Smooth muscle cell of trachea (primary cell): ENCODE measurements around the gene BRD3OS. TPM values are rescaled to one million over a fixed set of nuclear protein-coding genes. Genes with fewer than 3 reads are reported as not detected.

Experiments used
- total RNA-seq: library from RNA; depleted of rRNA; stranded (reverse); fragments of >200 nt; gene quantifications from 2 replicates; pipeline ENCODE4 v1.2.1, GENCODE V29; 2014

BRD3OS gene, protein sequence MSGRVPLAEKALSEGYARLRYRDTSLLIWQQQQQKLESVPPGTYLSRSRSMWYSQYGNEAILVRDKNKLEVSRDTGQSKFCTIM
- total RNA-seq = 21.8 and 41.8 TPM in 2 replicates

DNA sequence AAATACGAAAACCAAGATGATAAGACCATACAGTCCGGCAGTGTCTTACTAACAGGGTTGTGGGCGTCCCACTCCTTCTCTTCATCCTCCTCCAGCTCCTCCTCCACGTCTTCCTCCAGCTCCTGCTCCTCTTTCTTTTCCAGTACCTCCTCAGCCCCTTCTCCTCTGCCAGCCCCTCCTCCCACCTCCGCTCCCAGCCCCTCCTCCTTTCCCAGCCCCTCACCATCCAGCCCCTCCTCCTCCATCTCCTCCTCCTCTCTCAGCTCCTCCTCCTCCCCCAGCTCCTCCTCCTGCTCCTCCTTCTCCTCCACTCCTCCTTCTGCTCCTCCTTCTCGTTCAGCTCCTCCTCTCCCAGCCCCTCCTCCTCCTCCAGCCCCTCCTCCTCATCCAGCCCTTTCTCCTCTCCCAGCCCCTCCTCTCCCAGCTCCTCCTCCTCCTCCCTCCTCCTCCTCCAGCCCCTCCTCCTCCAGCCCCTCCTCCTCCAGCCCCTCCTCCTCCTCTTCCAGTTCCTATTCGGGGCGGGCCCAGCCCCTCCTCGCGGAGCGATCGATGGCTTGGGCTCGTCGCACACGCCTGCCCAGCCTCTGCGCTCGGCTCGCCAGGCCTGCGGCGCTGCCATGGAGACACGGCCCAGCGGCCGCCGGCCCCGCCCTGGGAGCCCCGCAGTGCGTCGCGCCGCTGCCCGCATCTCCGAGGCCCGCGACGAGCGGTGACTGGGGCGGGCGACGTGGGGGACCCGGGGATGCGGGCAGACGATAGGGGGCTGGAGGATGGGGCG, at the start of gene BRD3OS:
Gene BRD3OS (plus strand): TSS at position 654 of the 778 bp plus-strand sequence. CDS start 1,267 bp downstream, outside the sequence.

DNA sequence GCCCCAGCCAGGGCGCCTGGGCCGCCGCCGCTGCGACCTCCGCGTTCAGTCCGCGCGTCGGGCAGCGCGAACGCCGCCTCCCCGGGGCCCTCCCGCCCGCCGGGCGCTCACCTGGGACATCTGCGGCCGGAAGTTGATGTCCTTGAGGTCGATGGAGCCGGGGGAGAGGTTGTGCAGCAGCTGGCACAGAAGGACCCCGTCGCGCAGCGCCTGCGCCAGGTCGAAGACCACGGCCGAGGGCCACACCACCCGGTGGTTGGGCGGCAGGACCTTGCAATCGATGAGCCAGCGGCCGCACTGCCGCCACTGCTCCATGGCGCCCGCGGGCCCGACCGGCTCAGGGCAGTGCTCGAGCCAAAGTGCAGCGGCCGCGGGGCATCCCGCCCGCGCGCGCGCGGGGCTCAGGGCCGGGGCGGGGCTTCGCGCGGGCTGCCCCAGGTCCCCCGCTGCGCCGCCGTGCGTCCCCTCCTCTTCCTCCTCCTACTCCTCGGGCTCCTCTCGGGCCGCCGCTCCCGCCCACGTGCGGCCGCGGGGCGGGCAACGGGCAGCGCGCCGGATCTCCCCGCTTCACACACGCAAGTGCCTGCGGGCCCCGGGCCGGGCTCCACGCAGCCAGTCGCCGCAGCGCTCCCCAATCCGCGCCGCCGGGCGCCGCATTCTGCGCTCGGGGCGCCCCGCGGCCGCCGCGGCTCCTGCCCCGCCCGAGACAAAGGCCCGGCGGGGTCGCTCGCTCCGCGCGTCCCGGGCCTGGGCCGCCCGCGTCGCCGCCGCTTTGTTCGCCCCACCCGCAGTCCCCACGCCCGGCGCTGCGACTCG, 33.1 kb upstream of the BRD3OS start, which contains the start of gene VAV2:
Gene VAV2 (minus strand): TSS at position 361 of the 816 bp plus-strand sequence. CDS start 46 bp downstream, at position 315.

DNA sequence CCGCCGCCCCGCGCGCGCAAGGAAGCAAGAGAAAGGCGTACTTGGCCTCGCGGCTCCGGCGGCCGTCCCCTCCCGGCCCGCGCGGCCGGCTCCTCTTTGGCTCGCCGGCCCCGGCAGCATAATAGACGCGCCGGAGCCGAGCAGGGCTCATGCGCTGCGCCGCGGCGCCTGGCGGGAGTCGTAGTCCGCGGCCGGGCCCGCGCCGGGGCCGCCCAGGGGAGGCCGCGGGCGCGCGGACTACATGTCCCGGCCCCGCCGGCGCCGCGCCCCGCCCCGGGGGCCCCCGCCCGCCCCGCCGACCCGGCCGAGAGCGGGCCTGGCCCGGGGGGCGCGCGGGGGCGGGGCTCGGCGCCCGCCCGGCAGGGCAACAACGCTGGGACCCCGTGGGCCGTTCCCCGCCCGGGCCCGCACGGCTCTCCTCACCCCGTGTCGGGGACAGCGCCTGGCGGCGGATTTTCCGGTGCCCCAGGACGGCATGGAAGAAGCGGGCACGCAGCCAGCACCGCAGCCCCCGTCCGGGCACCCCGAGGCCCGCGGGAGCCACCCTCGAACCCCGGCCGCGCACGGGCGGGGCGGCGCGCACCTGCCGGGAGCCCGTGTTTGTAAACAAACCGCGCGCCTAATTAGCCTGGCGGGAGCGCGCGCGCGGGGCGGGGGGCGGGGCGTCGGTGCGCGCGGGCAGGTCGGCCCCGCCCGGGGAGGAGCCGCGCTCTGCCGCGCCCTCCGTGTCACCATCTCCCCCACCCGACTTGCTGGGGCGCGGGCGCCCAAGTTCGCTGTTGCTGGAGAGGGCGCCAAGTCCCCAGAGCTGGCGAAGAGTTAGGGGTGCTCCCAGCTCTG, 42.8 kb downstream of the BRD3OS start, which contains the start of gene BRD3:
Gene BRD3 (minus strand): TSS at position 123 of the 840 bp plus-strand sequence. CDS start 14,549 bp downstream, outside the sequence.

Other genes with a start within 250 kb of the BRD3OS start
- 17.5 and 19.4 TPM in 2 replicates for gene VAV2, start 33.2 kb upstream of the BRD3OS start, total RNA-seq
- 9.7 and 10.4 TPM in 2 replicates for gene BRD3, start 42.5 kb downstream of the BRD3OS start, total RNA-seq
- gene WDR5, start 110.6 kb downstream of the BRD3OS start, total RNA-seq = 17.0 and 23.7 TPM in 2 replicates
- not detected in 2 replicates for gene RNU6ATAC, start 139.1 kb downstream of the BRD3OS start, total RNA-seq